ENCODE data around the gene NOLC1.
A peak's percentile ranks its signal among the peaks of the same experiment; 100 is the strongest.

Gene NOLC1

GRCh38 chr10:102117391-102118159 lies 34.6 kb upstream of the NOLC1 start:
- Mint-ChIP-seq H3K27ac (peak overlapping the region; percentile 85 to 93), H3K36me3 (ENCODE audit: insufficient read depth) (peaks cover 34% of the 10 kb centered on the region), H3K27me3 (no peaks in the 10 kb centered on the region), H3K4me3 (peak overlapping the region; percentile 89 to 91), H3K9me3 (no peaks in the 10 kb centered on the region), H3K4me1 (ENCODE audit: low read depth in 2 of 2) (peaks cover 68 to 69% of the 10 kb centered on the region in 2 donors)
- DNase-seq = peak; percentile 45 to 55 (median 46)
- peak; percentile 39 for ATAC-seq (replicated peaks)

- Mint-ChIP-seq H3K27me3 (no peaks in the 10 kb centered on the region), H3K36me3 (ENCODE audit: insufficient read depth) (peaks cover 31% of the 10 kb centered on the region), H3K4me3 (peak overlapping the region; percentile 89 to 91), H3K4me1 (ENCODE audit: low read depth in 2 of 2) (peaks cover 58 to 60% of the 10 kb centered on the region in 2 donors), H3K9me3 (no peaks in the 10 kb centered on the region), H3K27ac (peak overlapping the region; percentile 85 to 93)
- ATAC-seq (replicated peaks) (no peak), DNase-seq (no peak)
These were observed 33.3 kb upstream of the NOLC1 start for GRCh38 chr10:102118867-102119266.

- ATAC-seq (replicated peaks) = peak; percentile 5
- H3K4me3 Mint-ChIP-seq = peak overlapping the region; percentile 89 to 91
- H3K27ac Mint-ChIP-seq = peak overlapping the region; percentile 85 to 93
- no peaks in the 10 kb centered on the region for H3K9me3 Mint-ChIP-seq
- peak in 2 of 3 experiments; percentile 38 to 40 for DNase-seq
- H3K4me1 Mint-ChIP-seq (ENCODE audit: low read depth in 2 of 2) = peaks cover 57 to 59% of the 10 kb centered on the region in 2 donors
- peaks cover 31% of the 10 kb centered on the region for H3K36me3 Mint-ChIP-seq (ENCODE audit: insufficient read depth)
- H3K27me3 Mint-ChIP-seq = no peaks in the 10 kb centered on the region
These were observed 32.6 kb upstream of the NOLC1 start for GRCh38 chr10:102119417-102120141.

- Mint-ChIP-seq H3K4me3 (peak within 1 kb of the TSS; percentile 89 to 91), H3K27ac (peak within 1 kb of the TSS; percentile 85 to 93), H3K4me1 (ENCODE audit: low read depth in 2 of 2) (peaks cover 51 to 53% of the 10 kb centered on the region in 2 donors), H3K9me3 (no peaks in the 10 kb centered on the region), H3K36me3 (ENCODE audit: insufficient read depth) (peaks cover 31% of the 10 kb centered on the region), H3K27me3 (no peaks in the 10 kb centered on the region)
- ATAC-seq (replicated peaks) (peak; percentile 63), DNase-seq (peak; percentile 65 to 70 (median 67))
These were observed 31.8 kb upstream of the NOLC1 start, which contains the start of gene LDB1 for GRCh38 chr10:102120142-102120990. Gene LDB1 (minus strand): TSS chr10:102120368. CDS start chr10:102120110, 258 bp downstream.

- Mint-ChIP-seq H3K27me3 (no peaks in the 10 kb centered on the region), H3K27ac (peak overlapping the region; percentile 85 to 93), H3K4me1 (ENCODE audit: low read depth in 2 of 2) (peaks cover 43 to 45% of the 10 kb centered on the region in 2 donors), H3K9me3 (no peaks in the 10 kb centered on the region), H3K36me3 (ENCODE audit: insufficient read depth) (peaks cover 31% of the 10 kb centered on the region), H3K4me3 (peak overlapping the region; percentile 89 to 91)
- no peak for ATAC-seq (replicated peaks)
- no peak for DNase-seq
These were observed 31.0 kb upstream of the NOLC1 start for GRCh38 chr10:102120991-102121738.

GRCh38 chr10:102121739-102122372 lies 30.3 kb upstream of the NOLC1 start:
- H3K27ac Mint-ChIP-seq = peak overlapping the region; percentile 85 to 93
- no peak for ATAC-seq (replicated peaks)
- no peaks in the 10 kb centered on the region for H3K27me3 Mint-ChIP-seq
- H3K9me3 Mint-ChIP-seq = no peaks in the 10 kb centered on the region
- peak overlapping the region; percentile 89 to 91 for H3K4me3 Mint-ChIP-seq
- H3K36me3 Mint-ChIP-seq (ENCODE audit: insufficient read depth) = peaks cover 31% of the 10 kb centered on the region
- DNase-seq = no peak
- peaks cover 38 to 39% of the 10 kb centered on the region in 2 donors for H3K4me1 Mint-ChIP-seq (ENCODE audit: low read depth in 2 of 2)

GRCh38 chr10:102122450-102122849 lies 29.7 kb upstream of the NOLC1 start:
- no peaks in the 10 kb centered on the region for H3K9me3 Mint-ChIP-seq
- ATAC-seq (replicated peaks) (no peak), DNase-seq (no peak)
- peak overlapping the region in 1 of 2 donors; percentile 93 for H3K27ac Mint-ChIP-seq
- no peak overlapping the region for H3K4me3 Mint-ChIP-seq
- no peaks in the 10 kb centered on the region for H3K27me3 Mint-ChIP-seq
- peaks cover 32 to 34% of the 10 kb centered on the region in 2 donors for H3K4me1 Mint-ChIP-seq (ENCODE audit: low read depth in 2 of 2)
- H3K36me3 Mint-ChIP-seq (ENCODE audit: insufficient read depth) = peaks cover 29% of the 10 kb centered on the region

- Mint-ChIP-seq H3K27me3 (no peaks in the 10 kb centered on the region), H3K9me3 (no peaks in the 10 kb centered on the region), H3K4me1 (ENCODE audit: low read depth in 2 of 2) (peaks cover 24 to 27% of the 10 kb centered on the region in 2 donors), H3K36me3 (ENCODE audit: insufficient read depth) (peaks cover 24% of the 10 kb centered on the region), H3K4me3 (no peak overlapping the region), H3K27ac (peak overlapping the region in 1 of 2 donors; percentile 81)
- ATAC-seq (replicated peaks) (no peak), DNase-seq (no peak)
These were observed 29.0 kb upstream of the NOLC1 start for GRCh38 chr10:102123223-102123622.

GRCh38 chr10:102131286-102132170 lies 20.7 kb upstream of the NOLC1 start:
- Mint-ChIP-seq H3K4me1 (ENCODE audit: low read depth in 2 of 2) (peaks cover 30 to 36% of the 10 kb centered on the region in 2 donors), H3K4me3 (peak overlapping the region in 1 of 2 donors; percentile 98), H3K9me3 (no peaks in the 10 kb centered on the region), H3K27ac (no peak overlapping the region), H3K36me3 (ENCODE audit: insufficient read depth) (peaks cover 16% of the 10 kb centered on the region), H3K27me3 (no peaks in the 10 kb centered on the region)
- DNase-seq (no peak), ATAC-seq (replicated peaks) (no peak)

- peak overlapping the region; percentile 98 for H3K4me3 Mint-ChIP-seq
- peak overlapping the region; percentile 94 to 96 for H3K27ac Mint-ChIP-seq
- ATAC-seq (replicated peaks) = no peak
- H3K4me1 Mint-ChIP-seq (ENCODE audit: low read depth in 2 of 2) = peaks cover 34 to 40% of the 10 kb centered on the region in 2 donors
- peaks cover 16% of the 10 kb centered on the region for H3K36me3 Mint-ChIP-seq (ENCODE audit: insufficient read depth)
- DNase-seq = no peak
- H3K27me3 Mint-ChIP-seq = no peaks in the 10 kb centered on the region
- H3K9me3 Mint-ChIP-seq = no peaks in the 10 kb centered on the region
These were observed 20.0 kb upstream of the NOLC1 start for GRCh38 chr10:102132193-102132562.

GRCh38 chr10:102132563-102133372 lies 19.4 kb upstream of the NOLC1 start, which contains the start of gene PPRC1:
Gene PPRC1 (plus strand): TSS chr10:102133040. CDS start chr10:102133069, 29 bp downstream.
- H3K4me1 Mint-ChIP-seq (ENCODE audit: low read depth in 2 of 2) = peaks cover 34 to 44% of the 10 kb centered on the region in 2 donors
- H3K27ac Mint-ChIP-seq = peak within 1 kb of the TSS; percentile 94 to 96
- H3K36me3 Mint-ChIP-seq (ENCODE audit: insufficient read depth) = peaks cover 16% of the 10 kb centered on the region

More at GRCh38 chr10:102132563-102133372, 19.4 kb upstream of the NOLC1 start, which contains the start of gene PPRC1:
- Mint-ChIP-seq H3K27me3 (no peaks in the 10 kb centered on the region), H3K4me3 (peak within 1 kb of the TSS; percentile 98), H3K9me3 (no peaks in the 10 kb centered on the region)
- ATAC-seq (replicated peaks) (peak; percentile 94), DNase-seq (peak; percentile 95 to 97 (median 97))

Data from effector memory CD8-positive, alpha-beta T cell (primary cell).